H9 (cell line): ENCODE results near the gene ANXA3. TPM values are rescaled to one million over a fixed set of nuclear protein-coding genes. Genes with fewer than 3 reads are reported as not detected.

Experiments
- DNase-seq: peaks from one replicate; pipeline ENCODE4 v3.0.0-alpha.2; 2017
- H2AFZ ChIP-seq: one replicate; pipeline ENCODE4 v1.6.1; 2013; ENCODE audit warnings: mild to moderate bottlenecking, low read length, control low read depth, moderate library complexity
- H2AK5ac ChIP-seq: 2 replicates; pipeline ENCODE4 v1.6.1; 2013; ENCODE audit warnings: low read length, control low read depth, mixed read lengths; ENCODE audit not compliant: insufficient read length
- H2BK120ac ChIP-seq: one replicate; pipeline ENCODE4 v1.6.1; 2013; ENCODE audit warnings: low read depth, mild to moderate bottlenecking, low read length, control low read depth, inconsistent platforms; ENCODE audit not compliant: poor library complexity, severe bottlenecking
- H2BK12ac ChIP-seq: 2 replicates; pipeline ENCODE4 v1.6.1; 2013; ENCODE audit warnings: low read length, control low read depth, mixed read lengths, low read depth; ENCODE audit not compliant: insufficient read length
- H2BK15ac ChIP-seq: 2 replicates; pipeline ENCODE4 v1.6.1; 2013; ENCODE audit warnings: low read depth, low read length, control low read depth
- H2BK20ac ChIP-seq: one replicate; pipeline ENCODE4 v1.6.1; 2013; ENCODE audit warnings: low read depth, mild to moderate bottlenecking, low read length, control low read depth, inconsistent platforms; ENCODE audit not compliant: poor library complexity, severe bottlenecking
- H2BK5ac ChIP-seq: 2 replicates; pipeline ENCODE4 v1.6.1; 2013; ENCODE audit warnings: low read length, control low read depth, mixed read lengths; ENCODE audit not compliant: insufficient read length
- H3K14ac ChIP-seq: 2 replicates; pipeline ENCODE4 v1.6.1; 2013; ENCODE audit warnings: low read length, control low read depth; ENCODE audit not compliant: insufficient read depth
- H3K18ac ChIP-seq: 2 replicates; pipeline ENCODE4 v1.6.1; 2013; ENCODE audit warnings: low read depth, mild to moderate bottlenecking, mixed read lengths, low read length, control low read depth; ENCODE audit not compliant: insufficient read length
- H3K23ac ChIP-seq: 2 replicates; pipeline ENCODE4 v1.6.1; 2013; ENCODE audit warnings: low read length, control low read depth, mixed read lengths, low read depth; ENCODE audit not compliant: insufficient read length
- H3K23me2 ChIP-seq: 2 replicates; pipeline ENCODE4 v1.6.1; 2013; ENCODE audit warnings: low read depth, mild to moderate bottlenecking, mixed read lengths, low read length, control low read depth; ENCODE audit not compliant: insufficient read length, poor library complexity, severe bottlenecking
- H3K27ac ChIP-seq: 2 replicates; pipeline ENCODE4 v1.5.1; 2013; ENCODE audit warnings: low read length, control low read depth, mixed read lengths, low read depth; ENCODE audit not compliant: insufficient read length
- H3K27me3 ChIP-seq: 2 replicates; pipeline ENCODE4 v1.6.1; 2013; ENCODE audit warnings: low read length, control low read depth, inconsistent platforms; ENCODE audit not compliant: insufficient read depth
- H3K4ac ChIP-seq: 2 replicates; pipeline ENCODE4 v1.6.1; 2013; ENCODE audit warnings: low read depth, mild to moderate bottlenecking, control low read depth, inconsistent platforms, low read length, moderate library complexity
- H3K4me1 ChIP-seq: 2 replicates; pipeline ENCODE4 v1.6.1; 2013; ENCODE audit warnings: low read length, control low read depth, inconsistent platforms; ENCODE audit not compliant: insufficient read depth
- H3K4me2 ChIP-seq: 2 replicates; pipeline ENCODE4 v1.6.1; 2013; ENCODE audit warnings: low read length, control low read depth, mixed read lengths; ENCODE audit not compliant: insufficient read length, insufficient read depth
- H3K56ac ChIP-seq: 2 replicates; pipeline ENCODE4 v1.6.1; 2013; ENCODE audit warnings: low read depth, mild to moderate bottlenecking, mixed read lengths, low read length, control low read depth; ENCODE audit not compliant: insufficient read length
- H3K79me1 ChIP-seq: 2 replicates; pipeline ENCODE4 v1.6.1; 2013; ENCODE audit warnings: low read depth, mild to moderate bottlenecking, moderate library complexity, low read length, control low read depth, inconsistent platforms; ENCODE audit not compliant: insufficient read depth, poor library complexity, severe bottlenecking
- H3K79me2 ChIP-seq: 2 replicates; pipeline ENCODE4 v1.6.1; 2013; ENCODE audit warnings: low read length, control low read depth, inconsistent platforms; ENCODE audit not compliant: insufficient read depth
- H3K9ac ChIP-seq: 2 replicates; pipeline ENCODE4 v1.6.1; 2013; ENCODE audit warnings: low read length, control low read depth, mixed read lengths; ENCODE audit not compliant: insufficient read length; ENCODE audit errors: extremely low read depth
- H3K9me3 ChIP-seq: one replicate; pipeline ENCODE4 v1.6.1; 2013; ENCODE audit warnings: low read depth, low read length, inconsistent platforms; ENCODE audit not compliant: control insufficient read depth
- H3T11ph ChIP-seq: one replicate; pipeline ENCODE4 v1.6.1; 2013; ENCODE audit warnings: mild to moderate bottlenecking, low read length, control low read depth, inconsistent platforms
- H4K20me1 ChIP-seq: one replicate; pipeline ENCODE4 v1.6.1; 2013; ENCODE audit not compliant: control insufficient read depth, insufficient read length, insufficient read depth
- H4K5ac ChIP-seq: 2 replicates; pipeline ENCODE4 v1.6.1; 2013; ENCODE audit warnings: low read depth, mild to moderate bottlenecking, mixed read lengths, low read length, control low read depth; ENCODE audit not compliant: insufficient read length
- H4K8ac ChIP-seq: replicated peaks from 2 replicates; pipeline ENCODE4 v1.6.1; 2013; ENCODE audit warnings: low read length, control low read depth, mixed read lengths, low read depth; ENCODE audit not compliant: insufficient read length
- H4K91ac ChIP-seq: 2 replicates; pipeline ENCODE4 v1.6.1; 2013; ENCODE audit warnings: low read depth, mild to moderate bottlenecking, moderate library complexity, mixed read lengths, low read length, control low read depth; ENCODE audit not compliant: insufficient read length
- H3K27ac Mint-ChIP-seq, 3 experiments: 2 replicates in 2 of 3; 3 replicates in 1 of 3; pipeline ENCODE4 v1.8.0; 2020 to 2021; ENCODE audit warnings: mixed read lengths in 3 of 3, mild to moderate bottlenecking in 1 of 3, moderate library complexity in 1 of 3
- H3K27me3 Mint-ChIP-seq: 2 replicates; pipeline ENCODE4 v1.8.0; 2021; ENCODE audit warnings: low read depth, mild to moderate bottlenecking, moderate library complexity, mixed read lengths
- H3K36me3 Mint-ChIP-seq, 3 experiments: 2 replicates in 2 of 3; 3 replicates in 1 of 3; pipeline ENCODE4 v1.8.0; 2020 to 2021; ENCODE audit warnings: low read depth in 3 of 3, mixed read lengths in 3 of 3; ENCODE audit not compliant: insufficient read depth in 1 of 3
- H3K4me1 Mint-ChIP-seq, 2 experiments: 2 replicates each; pipeline ENCODE4 v1.8.0; 2020; ENCODE audit warnings: mixed read lengths in 2 of 2
- H3K4me3 Mint-ChIP-seq, 2 experiments: 2 replicates in 1 of 2; 3 replicates in 1 of 2; pipeline ENCODE4 v1.8.0; 2020 to 2021; ENCODE audit warnings: mild to moderate bottlenecking in 2 of 2, mixed read lengths in 2 of 2, moderate library complexity in 1 of 2
- H3K9me3 Mint-ChIP-seq, 2 experiments: 2 replicates in 1 of 2; 3 replicates in 1 of 2; pipeline ENCODE4 v1.8.0; 2020; ENCODE audit warnings: mild to moderate bottlenecking in 2 of 2, mixed read lengths in 2 of 2, moderate library complexity in 1 of 2
- WGBS: extraction: QIAGEN DNeasy Blood & Tissue Kit; methylation state at CpG from one replicate; pipeline ENCODE4 v1.1.7; 2013; ENCODE audit warnings: missing lambda C conversion rate, low lambda C conversion rate, mixed read lengths; ENCODE audit not compliant: insufficient read length; ENCODE audit errors: extremely low coverage; 5-methylcytosine and 5-hydroxymethylcytosine counted together
- total RNA-seq: library from RNA; stranded (reverse); gene quantifications from 2 replicates; pipeline ENCODE4 v1.2.1, GENCODE V29; 2021
- TF ChIP-seq, protein P1 (sequence below): fragments of 200-600 bp; sonication (generic); conservative IDR thresholded peaks from 3 replicates; pipeline ENCODE4 v1.8.0; 2021; ENCODE audit warnings: antibody characterized with exemption, mild to moderate bottlenecking

Gene ANXA3
- total RNA-seq, 1 experiment from 2014 or later = 20.6 TPM

DNA sequence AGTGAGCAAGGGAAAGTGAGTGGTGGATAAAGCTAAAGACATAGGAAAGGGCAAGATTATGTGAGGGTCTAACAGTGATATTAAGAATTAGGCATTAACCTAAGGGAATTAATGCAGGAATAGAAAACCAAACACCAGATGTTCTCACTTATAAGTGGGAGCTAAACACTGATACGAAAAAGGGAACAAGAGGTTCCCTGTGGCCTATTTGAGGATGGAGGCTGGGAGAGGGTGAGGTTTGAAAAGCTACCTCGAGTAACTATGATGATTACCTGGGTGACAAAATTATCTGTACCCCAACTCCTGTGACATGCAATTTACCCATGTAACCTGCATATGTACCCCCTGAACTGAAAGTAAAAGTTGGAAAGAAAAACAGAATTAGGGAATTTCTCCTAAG is 79.0 kb downstream of the ANXA3 start:
- Histone ChIP-seq H3K4me2 (no peak overlapping the region), H4K8ac (no peak overlapping the region), H3K27me3 (no peaks in the 10 kb centered on the region), H3K79me1 (no peaks in the 10 kb centered on the region), H2BK12ac (no peak overlapping the region), H3K18ac (no peak overlapping the region), H2BK20ac (no peak overlapping the region), H3K4ac (no peak overlapping the region), H2BK5ac (no peak overlapping the region), H3K14ac (no peak overlapping the region), H3K23me2 (no peaks in the 10 kb centered on the region), H4K20me1 (no peaks in the 10 kb centered on the region), H2BK120ac (no peak overlapping the region), H3T11ph (no peak overlapping the region), H3K9ac (no peak overlapping the region), H3K79me2 (no peaks in the 10 kb centered on the region; the same call in 1 of the 2 replicates), H2AFZ (no peak overlapping the region), H2BK15ac (no peak overlapping the region), H4K91ac (no peak overlapping the region), H3K9me3 (no peaks in the 10 kb centered on the region), H4K5ac (no peak overlapping the region), H3K23ac (no peak overlapping the region), H2AK5ac (no peak overlapping the region), H3K56ac (no peak overlapping the region), H3K4me1 (no peaks in the 10 kb centered on the region), H3K27ac (no peak overlapping the region)
- DNase-seq = no peak
- no peaks in the 10 kb centered on the region for H3K9me3 Mint-ChIP-seq
- no peaks in the 10 kb centered on the region for H3K36me3 Mint-ChIP-seq
- no CpG with 5 or more reads among the region's 2 CpGs for WGBS
- TF ChIP-seq, protein P1, sequence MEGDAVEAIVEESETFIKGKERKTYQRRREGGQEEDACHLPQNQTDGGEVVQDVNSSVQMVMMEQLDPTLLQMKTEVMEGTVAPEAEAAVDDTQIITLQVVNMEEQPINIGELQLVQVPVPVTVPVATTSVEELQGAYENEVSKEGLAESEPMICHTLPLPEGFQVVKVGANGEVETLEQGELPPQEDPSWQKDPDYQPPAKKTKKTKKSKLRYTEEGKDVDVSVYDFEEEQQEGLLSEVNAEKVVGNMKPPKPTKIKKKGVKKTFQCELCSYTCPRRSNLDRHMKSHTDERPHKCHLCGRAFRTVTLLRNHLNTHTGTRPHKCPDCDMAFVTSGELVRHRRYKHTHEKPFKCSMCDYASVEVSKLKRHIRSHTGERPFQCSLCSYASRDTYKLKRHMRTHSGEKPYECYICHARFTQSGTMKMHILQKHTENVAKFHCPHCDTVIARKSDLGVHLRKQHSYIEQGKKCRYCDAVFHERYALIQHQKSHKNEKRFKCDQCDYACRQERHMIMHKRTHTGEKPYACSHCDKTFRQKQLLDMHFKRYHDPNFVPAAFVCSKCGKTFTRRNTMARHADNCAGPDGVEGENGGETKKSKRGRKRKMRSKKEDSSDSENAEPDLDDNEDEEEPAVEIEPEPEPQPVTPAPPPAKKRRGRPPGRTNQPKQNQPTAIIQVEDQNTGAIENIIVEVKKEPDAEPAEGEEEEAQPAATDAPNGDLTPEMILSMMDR = no peak
- no peak overlapping the region for H3K27ac Mint-ChIP-seq
- peaks cover 1% of the 10 kb centered on the region; the same call in 1 of the 2 replicates for H3K27me3 Mint-ChIP-seq
- H3K4me1 Mint-ChIP-seq = peaks cover 4 to 6% of the 10 kb centered on the region in 2 experiments; a peak in 3 of 4 replicates
- H3K4me3 Mint-ChIP-seq = no peak overlapping the region
